GM23248 (cell line): Measurements from ENCODE around the gene NT5C.

Source experiments
- EZH2 ChIP-seq: fragments of 200-600 bp; sonication (generic); IDR thresholded peaks from 2 replicates; pipeline ENCODE4 v1.6.1; 2018; ENCODE audit warnings: antibody characterized with exemption, mild to moderate bottlenecking; ENCODE audit not compliant: insufficient read depth, poor library complexity, severe bottlenecking
- EZH2phosphoT487 ChIP-seq: fragments of 200-600 bp; sonication (generic); IDR thresholded peaks from 2 replicates; pipeline ENCODE4 v1.6.1; 2018; ENCODE audit warnings: antibody characterized with exemption, moderate library complexity, mild to moderate bottlenecking, low read depth; ENCODE audit not compliant: insufficient read depth

GRCh38 chr17:75133001-75133400 lies 1.5 kb upstream of the NT5C start:
- TF ChIP-seq EZH2 (no peak), EZH2phosphoT487 (no peak)
